ENCODE measurements around the gene POMP.
"Not testable (repeated sequence)": the region's sequence is repeated elsewhere in the genome, so short reads cannot be mapped to it uniquely, and the experiment has no call there.

The POMP gene

GRCh38 chr13:28693605-28694491 is 34.9 kb downstream of the POMP start:
- DNase-seq (ENCODE audit: low read depth) = not testable (repeated sequence)

GRCh38 chr13:28697441-28697840 is 38.5 kb downstream of the POMP start:
- no peak for DNase-seq (ENCODE audit: low read depth)

- no peak for DNase-seq (ENCODE audit: low read depth)
Measured at GRCh38 chr13:28699246-28699645, 40.3 kb downstream of the POMP start.

GRCh38 chr13:28704282-28704681 is 45.4 kb downstream of the POMP start:
- DNase-seq (ENCODE audit: low read depth) = no peak

GRCh38 chr13:28704919-28705318 is 46.0 kb downstream of the POMP start:
- no peak for DNase-seq (ENCODE audit: low read depth)

- no peak for DNase-seq (ENCODE audit: low read depth)
Measured at GRCh38 chr13:28705461-28706083, 46.6 kb downstream of the POMP start.

- DNase-seq (ENCODE audit: low read depth) = no peak
Measured at GRCh38 chr13:28707629-28708427, 48.9 kb downstream of the POMP start.

GRCh38 chr13:28710161-28710560 is 51.2 kb downstream of the POMP start:
- no peak for DNase-seq (ENCODE audit: low read depth)

- no peak for DNase-seq (ENCODE audit: low read depth)
Measured at GRCh38 chr13:28714651-28715050, 55.7 kb downstream of the POMP start.

GRCh38 chr13:28716511-28716910 is 57.6 kb downstream of the POMP start:
- DNase-seq (ENCODE audit: low read depth) = no peak

GRCh38 chr13:28717170-28717569 is 58.2 kb downstream of the POMP start:
- DNase-seq (ENCODE audit: low read depth) = no peak

- DNase-seq (ENCODE audit: low read depth) = no peak
Measured at GRCh38 chr13:28718196-28718542, 59.2 kb downstream of the POMP start.

GRCh38 chr13:28718543-28719226 is 59.8 kb downstream of the POMP start, which contains the start of gene SLC46A3:
Gene SLC46A3 (minus strand): TSS chr13:28718970. CDS start chr13:28717998, 972 bp downstream.
- peak; percentile 97 for DNase-seq (ENCODE audit: low read depth)

- no peak for DNase-seq (ENCODE audit: low read depth)
Measured at GRCh38 chr13:28719227-28720055, 60.5 kb downstream of the POMP start.

- DNase-seq (ENCODE audit: low read depth) = no peak
Measured at GRCh38 chr13:28723806-28724205, 64.9 kb downstream of the POMP start.

GRCh38 chr13:28725046-28725610 is 66.2 kb downstream of the POMP start:
- DNase-seq (ENCODE audit: low read depth) = no peak

Measured in activated T-cell treated with anti-CD3 and anti-CD28 coated beads for 24 hours (primary cell).